ENCODE measurements around the gene DOCK6. TPM values are rescaled to one million over a fixed set of nuclear protein-coding genes. Genes with fewer than 3 reads are reported as not detected.

The DOCK6 gene
- total and polyA plus RNA-seq, 8 donors, result 65.6 to 111 (median 79.1) TPM

DNA sequence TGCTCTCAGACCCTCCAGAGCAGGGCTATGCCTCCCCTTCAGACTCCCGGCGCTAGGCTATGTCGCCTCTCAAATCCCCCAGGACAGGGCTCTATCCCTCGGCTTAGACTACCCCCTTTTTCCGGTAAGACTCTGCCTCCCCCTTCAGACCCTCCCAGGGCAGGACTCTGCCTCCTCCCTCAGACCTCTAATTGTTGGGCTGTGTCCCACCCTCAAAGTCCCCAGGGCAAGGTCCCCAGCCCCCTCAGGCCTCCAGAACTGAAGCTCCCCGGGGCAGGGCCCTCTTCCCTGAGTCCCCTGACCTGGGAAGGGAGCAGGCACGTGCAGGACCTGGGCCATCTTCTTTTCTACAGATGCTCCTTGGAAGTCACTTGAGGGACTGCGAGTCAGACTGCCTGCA is 68.2 kb downstream of the DOCK6 start:
- intact Hi-C loops (cut with DNase I), result loop anchor here in 1 of 2 donors (10.0 kb wide), 1 partner anchor 49 kb away; no protein-coding TSS in a partner anchor
- TF ChIP-seq, protein P1, sequence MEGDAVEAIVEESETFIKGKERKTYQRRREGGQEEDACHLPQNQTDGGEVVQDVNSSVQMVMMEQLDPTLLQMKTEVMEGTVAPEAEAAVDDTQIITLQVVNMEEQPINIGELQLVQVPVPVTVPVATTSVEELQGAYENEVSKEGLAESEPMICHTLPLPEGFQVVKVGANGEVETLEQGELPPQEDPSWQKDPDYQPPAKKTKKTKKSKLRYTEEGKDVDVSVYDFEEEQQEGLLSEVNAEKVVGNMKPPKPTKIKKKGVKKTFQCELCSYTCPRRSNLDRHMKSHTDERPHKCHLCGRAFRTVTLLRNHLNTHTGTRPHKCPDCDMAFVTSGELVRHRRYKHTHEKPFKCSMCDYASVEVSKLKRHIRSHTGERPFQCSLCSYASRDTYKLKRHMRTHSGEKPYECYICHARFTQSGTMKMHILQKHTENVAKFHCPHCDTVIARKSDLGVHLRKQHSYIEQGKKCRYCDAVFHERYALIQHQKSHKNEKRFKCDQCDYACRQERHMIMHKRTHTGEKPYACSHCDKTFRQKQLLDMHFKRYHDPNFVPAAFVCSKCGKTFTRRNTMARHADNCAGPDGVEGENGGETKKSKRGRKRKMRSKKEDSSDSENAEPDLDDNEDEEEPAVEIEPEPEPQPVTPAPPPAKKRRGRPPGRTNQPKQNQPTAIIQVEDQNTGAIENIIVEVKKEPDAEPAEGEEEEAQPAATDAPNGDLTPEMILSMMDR (IDR thresholded peaks at IDR 0.05), result no peak
- Histone ChIP-seq H3K36me3 (peaks cover 0 to 29% of the 10 kb centered on the region in 2 donors), H3K27me3 (peaks cover 0 to 10% of the 10 kb centered on the region in 2 donors), H3K4me1 (peaks cover 37 to 69% of the 10 kb centered on the region in 2 donors), H3K27ac (peak overlapping the region; percentile 18 to 81), H3K9me3 (no peaks in the 10 kb centered on the region), H3K4me3 (peak overlapping the region in 1 of 2 donors; percentile 56)
- DNase-seq (no peak), ATAC-seq (no peak)

DNA sequence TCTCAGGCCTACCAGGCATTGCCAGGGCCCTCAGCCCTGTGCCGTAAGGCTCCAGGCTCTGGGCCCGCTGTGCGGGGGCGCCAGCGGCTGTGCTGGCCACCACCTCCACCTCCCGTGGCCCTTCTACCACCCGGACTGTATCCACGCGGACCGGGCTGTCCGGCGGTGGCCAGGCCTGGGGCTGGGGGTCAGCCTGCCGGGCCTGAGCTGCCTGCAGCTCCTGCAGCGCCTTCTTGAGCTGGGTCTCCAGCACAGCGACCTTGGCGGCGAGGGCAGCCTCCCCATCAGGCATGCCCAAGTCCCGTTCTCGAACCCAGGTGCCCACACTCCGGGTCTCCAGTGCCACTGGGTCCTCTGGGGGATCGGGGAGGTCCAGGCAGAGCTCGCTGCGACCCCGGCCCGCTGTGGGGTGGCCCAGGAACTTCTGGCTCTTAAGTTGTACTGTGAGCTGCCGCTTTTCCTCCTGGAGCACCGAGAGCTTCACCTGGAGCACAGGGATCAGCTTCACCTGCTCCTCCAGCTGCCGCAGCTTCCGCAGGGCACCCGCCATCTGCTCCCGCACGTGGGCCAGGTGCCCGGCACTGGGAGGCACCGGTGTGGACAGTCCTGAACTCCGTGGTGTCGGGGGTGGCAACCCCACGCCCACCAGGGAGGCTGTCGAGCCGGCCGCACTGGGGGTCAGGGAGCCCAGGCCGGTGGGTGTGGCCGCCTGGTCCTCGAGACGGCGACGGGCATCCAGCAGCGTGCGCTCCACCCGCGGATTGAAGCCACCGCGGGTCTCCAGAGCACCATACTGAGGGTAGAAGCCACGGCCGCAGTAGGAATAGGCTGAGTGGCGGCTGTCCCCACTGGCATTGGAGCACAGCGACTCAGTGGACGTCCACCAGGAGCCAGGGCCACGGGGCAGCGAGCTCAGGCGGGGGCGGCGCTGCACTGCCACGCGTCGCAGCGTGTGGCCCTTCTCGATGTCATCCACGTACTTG is 69.1 kb downstream of the DOCK6 start:
- H3K27ac ChIP-seq, result peak overlapping the region in 1 of 2 donors; percentile 28
- ATAC-seq (no peak), DNase-seq (no peak)
- H3K36me3 ChIP-seq, result peaks cover 0 to 36% of the 10 kb centered on the region in 2 donors
- H3K9me3 ChIP-seq, result no peaks in the 10 kb centered on the region
- intact Hi-C loops (cut with DNase I), result loop anchor here in 1 of 2 donors (10.0 kb wide), 1 partner anchor 48 kb away; no protein-coding TSS in a partner anchor
- peaks cover 0 to 10% of the 10 kb centered on the region in 2 donors for H3K27me3 ChIP-seq
- TF ChIP-seq, protein P1 (IDR thresholded peaks at IDR 0.05), result no peak
- H3K4me1 ChIP-seq, result peaks cover 35 to 78% of the 10 kb centered on the region in 2 donors
- peak overlapping the region in 1 of 2 donors; percentile 4 for H3K4me3 ChIP-seq

DNA sequence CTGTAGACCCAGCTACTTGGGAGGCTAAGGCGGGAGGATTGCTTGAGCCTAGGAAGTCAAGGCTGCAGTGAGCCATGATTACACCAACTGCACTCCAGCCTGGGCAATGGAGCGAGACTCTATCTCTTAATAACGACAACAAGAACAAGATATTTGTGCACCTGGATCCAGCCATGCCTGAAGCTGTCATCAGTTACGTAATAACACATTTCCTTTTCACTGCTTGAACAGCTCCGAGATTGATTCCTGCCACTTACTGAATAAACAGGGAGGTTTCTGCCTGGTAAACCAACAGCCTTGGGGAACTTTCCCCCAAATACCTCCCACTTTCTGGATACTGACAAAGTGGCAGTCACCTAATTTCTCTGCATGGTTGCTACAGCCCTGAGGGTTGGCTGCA is 70.4 kb downstream of the DOCK6 start:
- Histone ChIP-seq H3K4me1 (peaks cover 35 to 77% of the 10 kb centered on the region in 2 donors), H3K27me3 (peaks cover 0 to 9% of the 10 kb centered on the region in 2 donors), H3K4me3 (no peak overlapping the region), H3K27ac (peak overlapping the region; percentile 26 to 39), H3K9me3 (no peaks in the 10 kb centered on the region), H3K36me3 (peaks cover 0 to 47% of the 10 kb centered on the region in 2 donors)
- DNase-seq (no peak), ATAC-seq (no peak)
- TF ChIP-seq, protein P1 (IDR thresholded peaks at IDR 0.05), result no peak
- intact Hi-C loops (cut with DNase I), result loop anchor here in 1 of 2 donors (10.0 kb wide), 1 partner anchor 47 kb away; no protein-coding TSS in a partner anchor

DNA sequence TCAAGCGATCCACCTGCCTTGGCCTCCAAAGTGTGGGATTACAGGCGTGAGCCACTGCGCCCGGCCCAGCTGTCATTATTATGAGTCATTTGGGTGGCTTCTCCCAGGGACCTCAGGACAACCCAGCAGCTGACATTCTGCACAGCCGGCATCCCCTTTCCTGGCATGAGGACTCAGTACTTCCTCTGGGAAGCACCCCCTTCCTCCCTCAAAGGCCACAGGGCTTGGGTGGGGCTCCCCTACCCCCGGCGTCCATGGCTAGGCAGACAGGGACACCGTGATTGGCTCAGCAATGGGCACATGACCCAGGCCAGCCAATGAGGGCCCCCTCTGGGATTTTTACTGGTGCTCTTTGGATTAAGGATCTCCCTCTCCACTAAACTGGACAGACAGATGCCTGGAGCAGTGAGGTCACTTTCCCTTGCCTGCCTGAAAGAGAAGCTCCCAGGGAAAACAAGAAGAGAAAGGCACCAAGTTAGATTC is 71.0 kb downstream of the DOCK6 start:
- peak in 1 of 4 donors; percentile 67 for DNase-seq
- intact Hi-C loops (cut with DNase I), result loop anchor here in 1 of 2 donors (10.0 kb wide), 1 partner anchor 47 kb away; no protein-coding TSS in a partner anchor
- TF ChIP-seq, protein P1 (IDR thresholded peaks at IDR 0.05), result no peak
- H3K9me3 ChIP-seq, result no peaks in the 10 kb centered on the region
- peaks cover 0 to 3% of the 10 kb centered on the region in 2 donors for H3K27me3 ChIP-seq
- peaks cover 35 to 71% of the 10 kb centered on the region in 2 donors for H3K4me1 ChIP-seq
- no peak overlapping the region for H3K4me3 ChIP-seq
- H3K36me3 ChIP-seq, result peaks cover 0 to 53% of the 10 kb centered on the region in 2 donors
- ATAC-seq, result peak; percentile 59
- peak overlapping the region; percentile 26 to 39 for H3K27ac ChIP-seq
